GM11168 (cell line): ENCODE results near the gene C1orf198.
"Not testable (repeated sequence)": the region's sequence is repeated elsewhere in the genome, so short reads cannot be mapped to it uniquely, and the experiment has no call there.

ENCODE experiments used
- in situ Hi-C: fragments of 300-500 bp; cut with MboI; formaldehyde crosslinking; loops from one replicate; pipeline ENCODE4 v1.12.0; 2022; ENCODE audit warnings: low sequenced_read_pairs; ENCODE audit not compliant: unreplicated experiment

The C1orf198 gene

DNA sequence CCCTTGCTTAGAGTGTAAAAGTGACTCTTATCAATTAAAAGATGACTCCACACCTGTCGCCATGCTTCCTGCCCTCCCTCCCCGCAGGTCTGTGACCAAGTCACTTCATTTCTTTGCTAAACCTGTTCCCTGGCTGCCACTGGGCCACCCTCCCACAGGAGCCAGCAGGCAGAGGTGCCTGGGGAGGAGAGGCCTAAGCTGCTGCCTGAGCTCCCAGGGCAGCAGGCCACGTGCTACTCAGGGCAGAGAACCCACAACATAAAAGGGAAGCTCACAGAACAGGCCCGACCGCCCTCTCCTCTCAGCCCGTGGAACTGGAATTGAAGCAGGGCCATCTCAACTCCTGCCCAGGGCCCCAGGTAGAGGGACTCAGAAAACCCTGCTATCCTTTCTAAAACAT is 4.9 kb downstream of the C1orf198 start:
- in situ Hi-C loops: no loop called here

DNA sequence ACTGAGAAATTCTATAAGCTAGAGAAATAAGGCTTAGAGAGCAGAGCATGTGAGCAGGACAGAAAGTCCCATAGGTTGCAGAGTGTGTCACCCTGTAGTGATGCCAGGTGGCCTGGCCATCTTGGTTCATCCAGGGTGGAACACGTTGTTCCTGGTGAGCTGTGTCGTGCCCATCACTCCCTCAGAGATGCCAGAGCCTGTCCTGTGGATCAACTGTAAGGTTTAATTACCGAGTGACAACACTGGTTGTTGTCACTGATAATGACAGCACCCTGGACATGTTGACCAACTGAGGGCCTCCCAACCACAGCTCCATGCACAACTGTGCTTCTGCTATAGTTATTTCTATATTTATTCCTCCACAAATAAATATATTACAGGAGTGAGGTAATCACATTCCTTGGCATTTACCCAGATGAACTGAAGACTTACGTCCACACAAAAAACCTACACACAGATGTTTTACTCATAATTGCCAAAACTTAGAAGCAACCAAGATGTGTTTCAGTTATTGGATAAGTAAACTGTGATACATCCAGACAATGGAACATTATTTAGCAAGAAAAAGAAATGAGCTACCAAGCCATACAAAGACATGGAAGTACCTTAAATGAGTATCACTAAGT is 6.2 kb downstream of the C1orf198 start:
- in situ Hi-C loops: no loop called here

DNA sequence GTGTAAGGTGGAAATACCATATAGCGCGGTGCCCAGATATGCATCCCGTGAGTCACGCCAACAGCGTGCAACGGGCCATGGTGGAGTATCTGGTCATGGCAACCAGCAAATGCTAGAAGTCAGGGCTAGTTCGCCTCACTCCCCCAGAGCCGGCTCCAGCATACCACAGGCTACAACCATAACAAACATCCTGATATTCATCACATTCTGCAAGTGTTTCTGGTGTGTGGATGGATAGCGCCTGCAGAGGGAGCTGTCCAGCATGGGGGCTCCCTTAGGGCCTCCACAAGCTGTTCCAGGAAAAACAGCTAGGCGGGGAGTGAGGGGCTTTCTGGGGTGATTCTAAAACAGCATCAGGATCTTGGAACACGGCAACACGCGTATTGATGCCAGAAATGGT is 6.8 kb downstream of the C1orf198 start:
- in situ Hi-C loops: no loop called here

DNA sequence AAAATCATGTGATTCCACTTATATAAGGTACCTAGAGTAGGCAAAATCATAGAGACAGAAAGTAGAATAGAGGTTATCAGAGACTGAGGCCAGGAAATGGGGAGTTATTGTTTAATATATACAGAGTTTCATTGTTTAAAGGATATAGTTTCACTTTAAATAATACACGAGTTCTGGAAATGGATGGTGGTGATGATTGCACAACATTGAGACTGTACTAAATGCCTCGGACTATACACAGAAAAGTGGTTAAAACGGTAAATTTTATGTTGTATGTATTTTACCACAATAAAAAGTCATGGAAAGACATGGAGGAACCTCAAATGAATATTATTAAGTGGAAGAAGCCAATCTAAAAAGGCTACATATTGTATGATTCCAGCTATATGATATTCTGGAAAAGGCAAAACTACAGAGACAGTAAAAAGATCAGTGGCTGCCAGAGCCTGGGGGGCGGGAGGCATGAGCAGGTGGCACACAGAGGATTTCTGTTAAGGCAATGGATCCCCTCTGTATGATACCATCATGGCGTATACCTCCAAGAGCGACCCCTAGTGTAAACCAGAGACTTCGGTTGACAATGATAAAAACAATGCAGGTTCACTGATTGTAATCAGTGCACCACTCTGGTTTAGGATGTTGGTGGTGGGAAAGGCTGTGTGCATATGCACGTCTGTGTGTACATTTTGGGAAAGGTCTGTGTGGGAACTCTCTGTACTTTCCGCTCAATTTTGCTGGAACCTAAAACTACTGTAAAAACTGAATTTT is 7.5 kb downstream of the C1orf198 start:
- in situ Hi-C loops: no loop called here

GRCh38 chr1:230858918-230859729 is 9.2 kb downstream of the C1orf198 start:
- in situ Hi-C loops: no loop called here

DNA sequence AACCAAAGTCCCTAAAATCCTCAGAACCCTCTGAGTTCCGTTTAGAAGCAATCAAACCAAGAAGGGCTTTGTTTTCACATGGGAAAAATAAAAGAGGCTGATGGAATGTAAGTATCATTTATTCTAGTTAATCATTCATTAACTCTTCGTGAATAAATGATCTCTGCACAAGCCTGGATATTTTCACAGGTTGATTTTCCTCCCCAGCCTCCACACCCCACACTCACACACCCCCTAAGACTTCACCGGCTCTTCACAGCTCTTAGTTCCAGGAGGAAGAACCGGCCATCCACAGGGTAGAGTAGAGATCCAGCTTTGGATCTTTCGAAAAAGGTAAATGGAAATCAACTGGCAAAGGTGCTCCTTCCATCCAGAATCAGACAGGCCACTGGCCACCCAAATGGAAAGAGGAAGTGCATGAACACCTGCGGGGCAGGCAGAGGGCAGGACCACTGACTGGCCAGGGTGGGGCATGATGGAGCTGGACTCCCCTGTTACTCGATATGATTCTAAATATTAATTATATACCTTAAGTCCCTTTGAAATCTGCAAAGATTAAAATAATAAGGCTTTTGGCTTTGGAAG is 10.0 kb downstream of the C1orf198 start:
- in situ Hi-C loops: no loop called here

DNA sequence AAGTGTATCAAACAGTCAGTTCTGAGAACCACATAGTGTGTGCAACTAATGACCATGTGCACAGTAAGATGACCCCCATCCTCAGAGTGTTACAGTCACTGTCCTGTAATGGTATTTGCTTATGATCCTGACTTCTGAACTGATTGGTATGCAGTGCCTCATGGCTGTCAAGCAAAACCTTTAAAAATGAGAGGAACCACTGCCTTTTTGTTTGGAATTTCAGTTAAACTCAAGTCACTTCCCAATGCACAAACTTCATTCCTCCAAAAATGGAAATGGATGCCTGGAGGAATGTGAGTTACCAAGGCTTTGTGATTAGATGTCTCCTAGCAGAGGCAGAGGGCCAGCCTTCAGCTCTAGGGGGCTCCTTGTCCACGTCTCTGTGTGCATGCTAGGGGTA is 10.5 kb downstream of the C1orf198 start:
- in situ Hi-C loops: no loop called here

DNA sequence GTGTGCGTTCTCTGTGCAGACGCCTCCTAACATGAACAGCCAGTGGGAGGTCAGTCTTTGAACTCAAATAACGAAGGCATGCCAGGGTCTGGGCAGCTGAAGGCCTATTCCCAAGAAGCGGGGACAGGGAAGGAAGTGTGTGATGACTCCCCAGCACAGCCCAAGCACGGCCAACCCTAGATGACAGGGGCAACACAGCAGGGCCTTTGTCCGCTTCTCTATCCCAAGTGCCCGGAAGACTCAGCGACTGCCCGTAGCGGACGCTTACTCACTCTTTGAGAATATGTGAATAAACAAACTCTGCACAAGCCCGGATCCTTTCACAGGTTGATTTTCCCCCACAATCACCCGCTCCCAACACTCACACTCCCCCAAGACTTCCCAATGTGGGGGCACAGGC is 11.2 kb downstream of the C1orf198 start:
- in situ Hi-C loops: no loop called here

- in situ Hi-C loops: no loop called here
Measured at GRCh38 chr1:230855886-230856285, 12.4 kb downstream of the C1orf198 start.

- in situ Hi-C loops: no loop called here
Measured at GRCh38 chr1:230854423-230854822, 13.9 kb downstream of the C1orf198 start.

- in situ Hi-C loops: no loop called here
Measured at GRCh38 chr1:230853731-230854130, 14.6 kb downstream of the C1orf198 start.

DNA sequence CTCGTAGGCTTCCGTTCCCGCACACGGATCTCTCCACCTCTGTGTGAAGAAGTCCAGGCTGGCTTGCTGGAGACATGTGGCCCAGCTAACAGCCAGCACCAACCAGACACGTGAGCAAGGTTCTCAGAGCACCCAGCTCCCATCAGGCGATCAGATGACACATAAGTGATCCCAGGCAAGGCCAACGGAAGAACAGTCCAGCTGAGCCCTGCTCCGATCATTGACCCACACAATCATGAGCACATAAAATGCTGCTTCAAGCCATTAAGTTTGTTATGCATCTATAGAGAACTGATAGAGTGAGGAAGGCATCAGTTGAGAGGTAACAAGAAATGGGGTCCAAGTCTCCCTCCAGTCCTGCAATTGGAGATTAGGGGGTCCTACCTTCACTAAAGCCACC is 15.4 kb downstream of the C1orf198 start:
- in situ Hi-C loops: no loop called here

GRCh38 chr1:230851291-230851691 is 17.0 kb downstream of the C1orf198 start:
- in situ Hi-C loops: no loop called here

- in situ Hi-C loops: no loop called here
Measured at GRCh38 chr1:230850547-230850946, 17.8 kb downstream of the C1orf198 start.

- in situ Hi-C loops: no loop called here
Measured at GRCh38 chr1:230849451-230850224, 18.7 kb downstream of the C1orf198 start.

DNA sequence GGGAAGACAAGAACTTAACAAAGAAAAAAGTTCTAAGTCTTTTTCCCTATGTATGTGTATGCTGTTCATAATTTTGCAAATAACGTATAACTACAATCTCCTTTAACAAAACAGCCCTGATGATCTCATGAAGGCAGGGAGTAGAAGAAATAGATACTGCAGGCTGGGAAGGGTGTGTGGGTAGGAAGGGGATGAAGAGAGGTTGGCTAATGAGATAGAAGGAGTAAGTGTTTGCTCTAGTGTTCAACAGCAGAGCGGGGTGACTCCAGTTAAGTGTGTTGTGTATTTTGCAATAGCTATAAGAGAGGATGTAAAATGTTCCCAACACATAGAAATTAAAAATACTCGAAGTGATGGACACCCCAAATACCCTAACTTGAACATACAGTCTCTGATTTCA is 20.1 kb downstream of the C1orf198 start:
- in situ Hi-C loops: no loop called here

DNA sequence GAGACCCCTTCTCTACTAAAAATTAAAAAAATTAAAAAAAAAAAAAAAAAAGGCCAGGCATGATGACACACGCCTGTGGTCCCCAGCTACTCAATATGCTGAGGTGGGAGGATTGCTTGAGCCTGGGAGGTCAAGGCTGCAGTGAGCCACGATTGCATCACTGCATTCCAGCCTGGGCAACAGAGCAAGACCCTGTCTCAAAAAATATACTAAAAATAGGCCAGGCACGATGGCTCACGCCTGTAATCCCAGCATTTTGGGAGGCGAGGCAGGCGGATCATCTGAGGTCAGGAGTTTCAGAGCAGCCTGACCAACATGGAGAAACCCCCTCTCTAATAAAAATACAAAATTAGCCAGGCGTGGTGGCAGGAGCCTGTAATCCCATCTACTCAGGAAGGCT is 23.1 kb downstream of the C1orf198 start:
- in situ Hi-C loops: not testable (repeated sequence)

GRCh38 chr1:230844561-230844960 is 23.8 kb downstream of the C1orf198 start:
- in situ Hi-C loops: no loop called here

DNA sequence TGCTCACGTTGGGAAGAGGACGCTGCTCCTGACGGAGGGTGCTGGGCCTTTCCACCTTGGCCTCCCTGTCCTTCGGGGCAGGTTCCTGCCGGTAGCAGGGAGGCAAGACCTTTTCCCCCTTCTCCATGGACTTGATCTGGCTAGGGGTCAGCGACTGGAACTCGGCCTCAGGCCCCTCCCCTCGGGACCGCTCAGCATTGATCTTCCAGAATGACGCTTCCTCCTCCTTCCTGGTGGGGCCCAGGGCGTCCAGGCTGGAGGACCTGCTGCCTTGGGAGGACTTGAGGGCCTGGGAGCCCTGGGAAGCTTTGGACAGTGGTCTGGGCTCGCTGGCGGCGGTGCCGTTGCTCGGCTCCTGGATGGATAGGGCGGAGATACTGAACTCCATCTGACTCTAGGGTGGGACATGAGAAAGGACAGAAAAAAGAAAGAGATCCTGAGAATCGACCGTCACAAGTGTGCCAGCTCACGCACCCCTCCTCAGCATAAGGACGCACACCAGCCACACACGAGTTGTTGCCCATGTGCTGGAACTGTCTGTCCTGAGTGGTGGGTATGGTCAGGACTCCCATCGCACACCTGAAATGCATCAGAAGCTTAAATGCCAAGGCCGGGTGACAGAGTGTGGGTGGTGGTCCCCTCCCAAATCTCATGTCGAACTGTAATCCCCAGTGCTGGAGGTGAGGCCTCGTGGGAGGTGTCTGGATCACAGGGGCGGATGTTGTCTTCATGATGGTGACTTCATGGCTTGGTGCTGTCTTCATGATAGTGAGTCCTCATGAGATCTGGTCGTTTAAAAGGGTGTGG is 24.6 kb downstream of the C1orf198 start:
- in situ Hi-C loops: no loop called here
